ENCODE results near the gene EFCAB5. TPM values are rescaled to one million over a fixed set of nuclear protein-coding genes. Genes with fewer than 3 reads are reported as not detected.
"Not testable (repeated sequence)": the region's sequence is repeated elsewhere in the genome, so short reads cannot be mapped to it uniquely, and the experiment has no call there.

Gene EFCAB5
- total and polyA plus RNA-seq, 2 experiments from 2014 or later, result 0.27 to 0.48 TPM

GRCh38 chr17:30086896-30087295 is 145.5 kb downstream of the EFCAB5 start:
- H3K9me3 ChIP-seq (ENCODE audit: low read depth), result no peaks in the 10 kb centered on the region
- H3K4me3 ChIP-seq, result no peak overlapping the region
- H3K4me1 ChIP-seq (ENCODE audit: insufficient read depth), result no peaks in the 10 kb centered on the region
- H4K20me1 ChIP-seq (ENCODE audit: insufficient read depth, poor library complexity, severe bottlenecking), result no peaks in the 10 kb centered on the region
- no peaks in the 10 kb centered on the region for H3K9me2 ChIP-seq (replicated peaks; ENCODE audit: insufficient read depth)
- H2AFZ ChIP-seq, result no peak overlapping the region
- H3K4me2 ChIP-seq, result no peak overlapping the region
- H3K27ac ChIP-seq, result no peak overlapping the region
- no peak for TF ChIP-seq EZH2 (IDR thresholded peaks at IDR 0.05; ENCODE audit: borderline replicate concordance)
- no peak for TF ChIP-seq EZH2phosphoT487 (IDR thresholded peaks at IDR 0.05; ENCODE audit: low read depth, severe bottlenecking, unreplicated experiment)
- no peak for TF ChIP-seq CTCF (IDR thresholded peaks at IDR 0.05; ENCODE audit: poor library complexity)
- peaks cover 15% of the 10 kb centered on the region for H3K27me3 ChIP-seq
- WGBS (ENCODE audit: low lambda C conversion rate, missing lambda C conversion rate), result 91% methylated on average over 2 of the region's 2 CpGs
- H3K36me3 ChIP-seq (replicated peaks; ENCODE audit: insufficient read depth, low read depth), result no peaks in the 10 kb centered on the region
- no peaks in the 10 kb centered on the region for H3K79me2 ChIP-seq
- DNase-seq (ENCODE audit: low spot score), result no peak

- not testable (repeated sequence) for DNase-seq (ENCODE audit: low spot score); H3K79me2 ChIP-seq; H4K20me1 ChIP-seq (ENCODE audit: insufficient read depth, poor library complexity, severe bottlenecking); H3K36me3 ChIP-seq (replicated peaks; ENCODE audit: insufficient read depth, low read depth); H3K9me3 ChIP-seq (ENCODE audit: low read depth); H2AFZ ChIP-seq; H3K4me3 ChIP-seq; H3K27ac ChIP-seq; H3K4me1 ChIP-seq (ENCODE audit: insufficient read depth); H3K4me2 ChIP-seq; H3K9me2 ChIP-seq (replicated peaks; ENCODE audit: insufficient read depth)
- 97% methylated on average over 3 of the region's 3 CpGs for WGBS (ENCODE audit: low lambda C conversion rate, missing lambda C conversion rate)
- peaks cover 15% of the 10 kb centered on the region for H3K27me3 ChIP-seq
Observed at GRCh38 chr17:30087431-30087830, 146.0 kb downstream of the EFCAB5 start.

GRCh38 chr17:30091121-30091670 is 149.8 kb downstream of the EFCAB5 start:
- Histone ChIP-seq H3K27me3 (peaks cover 15% of the 10 kb centered on the region), H3K9me3 (ENCODE audit: low read depth) (no peaks in the 10 kb centered on the region), H3K4me3 (no peak overlapping the region), H3K79me2 (no peaks in the 10 kb centered on the region), H3K27ac (no peak overlapping the region), H3K36me3 (replicated peaks; ENCODE audit: insufficient read depth, low read depth) (no peaks in the 10 kb centered on the region), H3K9me2 (replicated peaks; ENCODE audit: insufficient read depth) (no peaks in the 10 kb centered on the region), H3K4me2 (no peak overlapping the region), H2AFZ (no peak overlapping the region), H4K20me1 (ENCODE audit: insufficient read depth, poor library complexity, severe bottlenecking) (no peaks in the 10 kb centered on the region), H3K4me1 (ENCODE audit: insufficient read depth) (no peaks in the 10 kb centered on the region)
- TF ChIP-seq EZH2phosphoT487 (IDR thresholded peaks at IDR 0.05; ENCODE audit: low read depth, severe bottlenecking, unreplicated experiment) (no peak), EZH2 (IDR thresholded peaks at IDR 0.05; ENCODE audit: borderline replicate concordance) (no peak), CTCF (IDR thresholded peaks at IDR 0.05; ENCODE audit: poor library complexity) (no peak)
- WGBS (ENCODE audit: low lambda C conversion rate, missing lambda C conversion rate), result 75% methylated on average over 4 of the region's 4 CpGs
- no peak for DNase-seq (ENCODE audit: low spot score)

GRCh38 chr17:30091771-30092170 is 150.3 kb downstream of the EFCAB5 start:
- no peaks in the 10 kb centered on the region for H3K36me3 ChIP-seq (replicated peaks; ENCODE audit: insufficient read depth, low read depth)
- no peak overlapping the region for H2AFZ ChIP-seq
- H3K79me2 ChIP-seq, result no peaks in the 10 kb centered on the region
- no peak overlapping the region for H3K4me3 ChIP-seq
- H3K27me3 ChIP-seq, result peaks cover 15% of the 10 kb centered on the region
- no peak overlapping the region for H3K27ac ChIP-seq
- no peak for DNase-seq (ENCODE audit: low spot score)
- H4K20me1 ChIP-seq (ENCODE audit: insufficient read depth, poor library complexity, severe bottlenecking), result no peaks in the 10 kb centered on the region
- H3K9me2 ChIP-seq (replicated peaks; ENCODE audit: insufficient read depth), result no peaks in the 10 kb centered on the region
- 72% methylated on average over 6 of the region's 6 CpGs for WGBS (ENCODE audit: low lambda C conversion rate, missing lambda C conversion rate)
- H3K4me1 ChIP-seq (ENCODE audit: insufficient read depth), result no peaks in the 10 kb centered on the region
- TF ChIP-seq EZH2 (IDR thresholded peaks at IDR 0.05; ENCODE audit: borderline replicate concordance) (no peak), EZH2phosphoT487 (IDR thresholded peaks at IDR 0.05; ENCODE audit: low read depth, severe bottlenecking, unreplicated experiment) (no peak), CTCF (IDR thresholded peaks at IDR 0.05; ENCODE audit: poor library complexity) (no peak)
- no peak overlapping the region for H3K4me2 ChIP-seq
- no peaks in the 10 kb centered on the region for H3K9me3 ChIP-seq (ENCODE audit: low read depth)
